ENCODE data around the gene NLRP13. TPM values are rescaled to one million over a fixed set of nuclear protein-coding genes. Genes with fewer than 3 reads are reported as not detected.

The NLRP13 gene, protein sequence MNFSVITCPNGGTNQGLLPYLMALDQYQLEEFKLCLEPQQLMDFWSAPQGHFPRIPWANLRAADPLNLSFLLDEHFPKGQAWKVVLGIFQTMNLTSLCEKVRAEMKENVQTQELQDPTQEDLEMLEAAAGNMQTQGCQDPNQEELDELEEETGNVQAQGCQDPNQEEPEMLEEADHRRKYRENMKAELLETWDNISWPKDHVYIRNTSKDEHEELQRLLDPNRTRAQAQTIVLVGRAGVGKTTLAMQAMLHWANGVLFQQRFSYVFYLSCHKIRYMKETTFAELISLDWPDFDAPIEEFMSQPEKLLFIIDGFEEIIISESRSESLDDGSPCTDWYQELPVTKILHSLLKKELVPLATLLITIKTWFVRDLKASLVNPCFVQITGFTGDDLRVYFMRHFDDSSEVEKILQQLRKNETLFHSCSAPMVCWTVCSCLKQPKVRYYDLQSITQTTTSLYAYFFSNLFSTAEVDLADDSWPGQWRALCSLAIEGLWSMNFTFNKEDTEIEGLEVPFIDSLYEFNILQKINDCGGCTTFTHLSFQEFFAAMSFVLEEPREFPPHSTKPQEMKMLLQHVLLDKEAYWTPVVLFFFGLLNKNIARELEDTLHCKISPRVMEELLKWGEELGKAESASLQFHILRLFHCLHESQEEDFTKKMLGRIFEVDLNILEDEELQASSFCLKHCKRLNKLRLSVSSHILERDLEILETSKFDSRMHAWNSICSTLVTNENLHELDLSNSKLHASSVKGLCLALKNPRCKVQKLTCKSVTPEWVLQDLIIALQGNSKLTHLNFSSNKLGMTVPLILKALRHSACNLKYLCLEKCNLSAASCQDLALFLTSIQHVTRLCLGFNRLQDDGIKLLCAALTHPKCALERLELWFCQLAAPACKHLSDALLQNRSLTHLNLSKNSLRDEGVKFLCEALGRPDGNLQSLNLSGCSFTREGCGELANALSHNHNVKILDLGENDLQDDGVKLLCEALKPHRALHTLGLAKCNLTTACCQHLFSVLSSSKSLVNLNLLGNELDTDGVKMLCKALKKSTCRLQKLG
- not detected for total RNA-seq
- not detected for polyA plus RNA-seq

DNA sequence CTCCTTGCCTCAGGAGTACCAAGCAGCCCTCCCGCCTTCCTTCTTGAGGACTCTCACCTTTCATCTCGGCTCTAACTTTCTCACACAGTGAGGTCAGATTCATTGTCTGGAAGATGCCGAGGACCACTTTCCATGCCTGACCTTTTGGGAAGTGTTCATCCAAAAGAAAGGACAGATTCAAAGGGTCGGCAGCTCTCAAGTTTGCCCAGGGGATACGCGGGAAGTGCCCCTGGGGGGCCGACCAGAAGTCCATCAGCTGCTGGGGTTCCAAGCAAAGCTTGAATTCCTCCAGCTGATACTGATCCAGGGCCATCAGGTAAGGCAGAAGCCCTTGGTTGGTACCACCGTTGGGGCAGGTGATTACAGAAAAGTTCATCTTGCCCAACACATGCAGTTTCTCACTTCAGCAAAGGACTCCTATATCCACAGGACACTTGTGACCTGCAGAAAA, at the start of gene NLRP13:
Gene NLRP13 (minus strand): TSS at position 401 of the 451 bp plus-strand sequence. CDS start 25 bp downstream, at position 376.
- no peaks in the 10 kb centered on the region for H3K4me1 ChIP-seq
- no peak within 1 kb of the TSS for H3K27ac ChIP-seq
- DNase-seq: no peak
- 86 to 88% methylated on average over 8 of the region's 8 CpGs for WGBS, 2 donors
- TF ChIP-seq, protein P1, sequence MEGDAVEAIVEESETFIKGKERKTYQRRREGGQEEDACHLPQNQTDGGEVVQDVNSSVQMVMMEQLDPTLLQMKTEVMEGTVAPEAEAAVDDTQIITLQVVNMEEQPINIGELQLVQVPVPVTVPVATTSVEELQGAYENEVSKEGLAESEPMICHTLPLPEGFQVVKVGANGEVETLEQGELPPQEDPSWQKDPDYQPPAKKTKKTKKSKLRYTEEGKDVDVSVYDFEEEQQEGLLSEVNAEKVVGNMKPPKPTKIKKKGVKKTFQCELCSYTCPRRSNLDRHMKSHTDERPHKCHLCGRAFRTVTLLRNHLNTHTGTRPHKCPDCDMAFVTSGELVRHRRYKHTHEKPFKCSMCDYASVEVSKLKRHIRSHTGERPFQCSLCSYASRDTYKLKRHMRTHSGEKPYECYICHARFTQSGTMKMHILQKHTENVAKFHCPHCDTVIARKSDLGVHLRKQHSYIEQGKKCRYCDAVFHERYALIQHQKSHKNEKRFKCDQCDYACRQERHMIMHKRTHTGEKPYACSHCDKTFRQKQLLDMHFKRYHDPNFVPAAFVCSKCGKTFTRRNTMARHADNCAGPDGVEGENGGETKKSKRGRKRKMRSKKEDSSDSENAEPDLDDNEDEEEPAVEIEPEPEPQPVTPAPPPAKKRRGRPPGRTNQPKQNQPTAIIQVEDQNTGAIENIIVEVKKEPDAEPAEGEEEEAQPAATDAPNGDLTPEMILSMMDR (IDR thresholded peaks at IDR 0.05): no peak
- no peak for TF ChIP-seq EP300 (IDR thresholded peaks at IDR 0.05)
- TF ChIP-seq POLR2AphosphoS5 (IDR thresholded peaks at IDR 0.05): no peak
- no peak for TF ChIP-seq POLR2A (IDR thresholded peaks at IDR 0.05)
- no peaks in the 10 kb centered on the region for H3K9me3 ChIP-seq
- H3K36me3 ChIP-seq: no peaks in the 10 kb centered on the region
- intact Hi-C loops (cut with DNase I): no loop called here
- no peak within 1 kb of the TSS for H3K4me3 ChIP-seq
- H3K27me3 ChIP-seq: no peaks in the 10 kb centered on the region

DNA sequence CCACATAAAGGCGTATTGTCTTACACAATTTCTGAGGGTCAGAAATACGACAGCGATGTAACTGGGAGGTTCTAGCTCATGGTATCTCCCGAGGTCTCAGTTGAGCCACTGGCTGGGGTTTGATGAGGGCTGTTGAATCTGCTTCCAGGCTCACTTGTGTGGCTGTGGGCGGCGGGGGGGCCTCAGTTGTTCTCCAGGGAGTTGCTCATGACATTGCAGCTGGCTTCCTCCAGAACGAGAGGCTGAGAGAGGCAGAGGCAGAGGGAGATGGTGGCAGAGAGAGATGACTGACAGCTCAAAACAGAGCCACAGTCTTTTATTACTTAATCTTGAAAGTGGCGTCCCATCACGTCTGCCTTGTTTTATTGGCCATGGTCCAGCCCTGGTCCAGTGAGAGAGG, 48.3 kb upstream of the NLRP13 start:
- H3K27me3 ChIP-seq: no peaks in the 10 kb centered on the region
- intact Hi-C loops (cut with DNase I): no loop called here
- no peak overlapping the region for H3K4me3 ChIP-seq
- no peaks in the 10 kb centered on the region for H3K4me1 ChIP-seq
- DNase-seq: no peak
- TF ChIP-seq EP300 (IDR thresholded peaks at IDR 0.05) (no peak), POLR2A (IDR thresholded peaks at IDR 0.05) (no peak), POLR2AphosphoS5 (IDR thresholded peaks at IDR 0.05) (no peak)
- TF ChIP-seq, protein P1 (IDR thresholded peaks at IDR 0.05): no peak
- 79 to 82% methylated on average over 9 of the region's 9 CpGs for WGBS, 2 donors
- H3K9me3 ChIP-seq: peaks cover 0 to 11% (median 0%) of the 10 kb centered on the region in 4 donors
- H3K36me3 ChIP-seq: no peaks in the 10 kb centered on the region
- no peak overlapping the region for H3K27ac ChIP-seq

DNA sequence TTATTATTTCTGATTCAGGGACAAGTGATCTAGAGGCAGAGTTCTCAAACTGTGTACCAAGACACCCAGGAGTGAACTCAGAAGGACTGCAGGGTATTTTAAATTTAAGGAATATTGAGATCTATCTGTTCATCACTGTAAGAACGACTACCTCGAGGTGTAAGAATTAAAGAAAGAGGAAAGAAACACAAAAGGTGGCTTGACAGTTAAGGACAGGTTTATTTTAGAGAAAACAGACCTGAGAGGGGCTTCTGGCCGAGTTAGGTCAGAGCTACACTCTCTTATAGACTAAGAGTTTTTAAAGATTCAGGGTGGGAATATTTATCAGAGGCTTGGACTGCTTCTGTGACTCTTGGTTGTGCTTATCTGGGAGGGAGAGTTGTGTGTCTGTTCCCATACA, 41.8 kb upstream of the NLRP13 start:
- no peaks in the 10 kb centered on the region for H3K4me1 ChIP-seq
- peaks cover 0 to 7% (median 1%) of the 10 kb centered on the region in 4 donors for H3K9me3 ChIP-seq

DNA sequence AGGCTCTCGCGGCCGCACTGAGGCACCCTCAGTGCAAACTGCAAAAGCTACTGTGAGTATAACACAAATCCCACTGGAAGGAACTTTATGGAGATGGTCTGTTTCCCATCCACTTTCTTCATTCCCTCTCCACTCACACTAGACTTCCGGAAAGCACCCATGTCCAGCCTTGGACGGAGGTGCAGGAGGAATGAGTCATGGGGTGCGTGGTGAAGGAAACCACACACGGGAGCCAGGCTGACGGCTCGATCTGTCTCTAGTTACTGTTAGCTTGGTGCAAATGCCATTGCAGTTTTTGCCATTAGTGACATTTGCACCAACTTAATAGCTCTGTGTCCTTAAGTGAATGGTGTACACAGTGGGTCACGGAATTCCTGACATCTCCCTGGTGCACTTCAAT, 30.1 kb upstream of the NLRP13 start:
- DNase-seq: no peak
- 93 to 94% methylated on average over 10 of the region's 10 CpGs for WGBS, 2 donors
- Histone ChIP-seq H3K36me3 (no peaks in the 10 kb centered on the region), H3K4me3 (no peak overlapping the region), H3K4me1 (no peaks in the 10 kb centered on the region), H3K27ac (no peak overlapping the region), H3K27me3 (no peaks in the 10 kb centered on the region), H3K9me3 (no peaks in the 10 kb centered on the region)
- TF ChIP-seq POLR2A (IDR thresholded peaks at IDR 0.05) (no peak), POLR2AphosphoS5 (IDR thresholded peaks at IDR 0.05) (no peak), EP300 (IDR thresholded peaks at IDR 0.05) (no peak)
- TF ChIP-seq, protein P1 (IDR thresholded peaks at IDR 0.05): no peak
- intact Hi-C loops (cut with DNase I): no loop called here

More for the DNA sequence above, 41.8 kb upstream of the NLRP13 start:
- Histone ChIP-seq H3K4me3 (no peak overlapping the region), H3K27ac (no peak overlapping the region), H3K27me3 (no peaks in the 10 kb centered on the region), H3K36me3 (no peaks in the 10 kb centered on the region)
- 36 to 42% methylated on average over 3 of the region's 3 CpGs for WGBS, 2 donors
- DNase-seq: no peak
- TF ChIP-seq EP300 (IDR thresholded peaks at IDR 0.05) (no peak), POLR2AphosphoS5 (IDR thresholded peaks at IDR 0.05) (no peak), POLR2A (IDR thresholded peaks at IDR 0.05) (no peak)
- TF ChIP-seq, protein P1 (IDR thresholded peaks at IDR 0.05): no peak
- intact Hi-C loops (cut with DNase I): no loop called here
